Adipose tissue (tissue), 3 donors: Measurements from ENCODE around the gene FHIP2A. TPM values are rescaled to one million over a fixed set of nuclear protein-coding genes. Genes with fewer than 3 reads are reported as not detected.
"Not testable (repeated sequence)": the region's sequence is repeated elsewhere in the genome, so short reads cannot be mapped to it uniquely, and the experiment has no call there.

Experiments used
- H3K27ac ChIP-seq: one replicate; pipeline ENCODE4 v1.5.1; 2013; ENCODE audit warnings: low read depth, low read length
- WGBS, 3 donors: extraction: QIAGEN DNeasy Blood & Tissue Kit; methylation state at CpG; one replicate each; pipeline ENCODE4 v1.1.7; 2013; 5-methylcytosine and 5-hydroxymethylcytosine counted together
- polyA plus RNA-seq, 3 donors: library from polyadenylated mRNA; stranded (reverse); fragments of 200-250 nt; gene quantifications; one replicate each; pipeline ENCODE4 v1.2.3, GENCODE V29; 2013
- donor health status: healthy with polysubstance abuse.
- donor health status: Bipolar disorder and iron deficiency.
- donor health status: healthy.

Gene FHIP2A
- polyA plus RNA-seq, 3 donors: 3.2 to 8.8 (median 8.7) TPM

GRCh38 chr10:114851336-114851735 is 29.8 kb downstream of the FHIP2A start:
- no peak overlapping the region for H3K27ac ChIP-seq
- WGBS, 3 donors: 92 to 99% (median 93%) methylated on average over 2 of the region's 2 CpGs

GRCh38 chr10:114852197-114852596 is 30.6 kb downstream of the FHIP2A start:
- no peak overlapping the region for H3K27ac ChIP-seq

DNA sequence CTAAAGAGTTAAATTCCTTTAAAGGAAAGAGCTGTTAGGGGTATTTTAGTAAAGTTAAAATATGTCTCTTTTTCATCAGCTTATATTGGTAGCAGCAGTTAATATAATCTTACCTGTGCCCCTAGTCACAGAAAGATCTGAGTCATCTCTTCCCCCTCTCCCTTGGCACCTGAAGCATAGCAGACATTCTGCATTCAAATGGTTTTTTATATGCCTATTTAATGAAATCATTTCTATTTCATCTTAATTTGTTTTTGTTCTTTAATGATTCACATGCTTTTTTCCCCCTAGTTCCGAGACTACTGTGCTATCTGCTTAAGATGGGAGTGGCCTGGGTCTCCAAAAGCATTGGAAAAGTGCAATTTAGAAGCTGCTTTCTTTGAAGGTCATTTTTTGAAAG is 33.3 kb downstream of the FHIP2A start:
- H3K27ac ChIP-seq: no peak overlapping the region
- 87 to 96% (median 90%) methylated on average over 1 of the region's 1 CpG for WGBS, 3 donors

DNA sequence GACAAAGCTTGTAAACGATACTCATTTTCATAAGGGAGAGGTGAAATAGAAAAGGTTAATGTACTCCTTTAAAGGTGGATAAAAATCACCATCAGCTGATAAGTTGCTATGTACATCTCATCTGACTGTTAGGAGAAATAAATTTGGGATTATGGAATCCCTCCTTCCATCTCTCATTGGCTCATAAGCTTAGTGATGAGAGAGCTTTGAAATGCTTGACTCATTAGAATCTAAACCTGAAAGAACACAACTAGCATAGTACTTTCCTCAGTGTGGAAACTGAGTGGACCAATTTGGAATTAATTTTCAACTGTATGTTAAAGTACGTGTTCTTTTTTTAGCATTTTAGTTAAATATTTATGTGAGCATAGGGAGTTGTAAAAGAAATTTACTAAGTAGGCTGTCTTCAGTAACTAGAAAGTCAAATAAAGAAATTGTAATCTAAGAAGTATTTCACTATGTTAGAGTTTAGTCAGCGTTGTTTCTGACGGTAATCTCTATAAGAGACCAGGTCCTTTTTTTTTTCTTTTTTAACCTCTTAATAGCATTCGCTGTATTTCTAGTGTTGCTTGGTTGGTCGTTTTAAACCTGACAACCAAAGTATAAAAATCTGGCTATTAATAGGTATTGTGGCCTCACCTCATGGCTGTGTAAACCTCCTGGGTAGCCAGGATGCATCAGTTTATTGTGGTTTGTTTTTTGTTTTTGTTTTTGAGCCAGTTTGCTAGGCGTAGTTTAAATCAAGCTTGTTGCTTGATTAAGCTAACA is 34.4 kb downstream of the FHIP2A start:
- no peak overlapping the region for H3K27ac ChIP-seq
- 75 to 85% (median 75%) methylated on average over 7 of the region's 7 CpGs for WGBS, 3 donors

DNA sequence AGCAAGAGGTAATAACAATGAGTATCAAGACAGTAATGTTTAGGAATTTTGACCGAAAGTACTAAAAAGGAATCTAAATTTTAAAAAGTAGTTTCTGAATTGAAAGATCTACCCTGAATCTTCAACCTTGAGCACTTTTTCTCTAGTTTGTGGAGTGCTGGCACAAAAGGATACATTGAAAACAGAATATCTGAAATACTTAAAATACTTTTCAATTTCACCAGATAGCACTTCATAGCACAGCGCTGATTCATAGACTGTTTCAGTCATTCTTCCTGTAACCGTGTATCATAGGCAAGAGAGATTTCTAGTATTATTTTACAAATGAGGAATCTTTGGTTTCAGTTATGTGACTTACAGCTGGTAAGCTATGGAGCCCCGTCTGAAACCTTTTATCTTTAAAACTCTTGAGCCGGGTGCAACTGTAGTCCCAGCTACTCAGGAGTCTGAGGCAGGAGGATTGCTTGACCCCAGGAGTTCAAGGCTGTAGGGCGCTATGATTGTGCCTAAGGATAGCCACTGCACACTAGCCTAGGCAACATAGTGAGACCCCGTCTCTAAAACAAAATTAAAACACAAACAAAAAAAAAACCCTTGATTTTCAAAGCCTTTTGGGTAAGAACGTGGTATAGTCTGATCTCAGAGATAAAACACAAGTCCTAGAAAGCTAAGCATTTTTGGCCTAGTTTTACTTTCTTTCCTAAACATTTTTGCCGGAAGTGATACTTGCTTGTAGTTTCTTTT is 35.1 kb downstream of the FHIP2A start:
- 76 to 84% (median 80%) methylated on average over 9 of the region's 9 CpGs for WGBS, 3 donors
- H3K27ac ChIP-seq: no peak overlapping the region

- 92 to 96% (median 94%) methylated on average over 8 of the region's 8 CpGs for WGBS, 3 donors
- not testable (repeated sequence) for H3K27ac ChIP-seq
Observed at GRCh38 chr10:114857288-114857565, 35.6 kb downstream of the FHIP2A start.

DNA sequence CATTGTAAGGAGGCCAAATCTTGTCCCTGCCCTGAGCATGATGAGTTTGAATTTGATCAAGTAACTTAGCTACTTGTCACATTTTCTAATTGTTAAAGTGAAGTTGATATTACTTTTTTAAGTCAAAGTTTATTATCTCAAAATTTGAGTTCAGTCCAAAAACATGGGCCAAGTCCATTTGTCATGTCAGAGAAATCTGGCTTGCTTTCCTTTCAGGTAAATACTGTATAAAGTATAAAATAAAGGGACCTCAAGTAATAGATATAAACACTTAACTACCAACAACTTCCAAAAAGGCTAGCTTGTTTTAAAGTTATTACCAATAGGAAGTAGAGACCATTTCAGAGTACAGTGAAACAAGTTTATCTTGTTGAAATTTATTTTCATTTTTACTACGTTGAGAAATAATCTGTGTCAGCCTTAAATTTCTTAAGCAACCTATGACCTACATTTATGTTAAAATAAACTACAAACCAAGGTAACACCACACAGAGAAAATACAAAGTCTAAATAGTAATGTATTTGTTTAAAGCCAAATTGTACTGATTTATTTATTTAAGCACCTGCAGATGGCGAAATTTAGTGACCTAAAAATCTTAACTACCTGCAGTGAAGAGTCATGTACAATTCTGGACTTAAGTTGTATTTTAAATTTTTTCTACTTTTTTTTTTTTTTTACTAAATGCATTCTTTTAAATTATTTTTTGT is 36.5 kb downstream of the FHIP2A start:
- 36 to 61% (median 59%) methylated on average over 2 of the region's 2 CpGs for WGBS, 3 donors
- no peak overlapping the region for H3K27ac ChIP-seq

- H3K27ac ChIP-seq: no peak overlapping the region
Observed at GRCh38 chr10:114859222-114859621, 37.6 kb downstream of the FHIP2A start.

DNA sequence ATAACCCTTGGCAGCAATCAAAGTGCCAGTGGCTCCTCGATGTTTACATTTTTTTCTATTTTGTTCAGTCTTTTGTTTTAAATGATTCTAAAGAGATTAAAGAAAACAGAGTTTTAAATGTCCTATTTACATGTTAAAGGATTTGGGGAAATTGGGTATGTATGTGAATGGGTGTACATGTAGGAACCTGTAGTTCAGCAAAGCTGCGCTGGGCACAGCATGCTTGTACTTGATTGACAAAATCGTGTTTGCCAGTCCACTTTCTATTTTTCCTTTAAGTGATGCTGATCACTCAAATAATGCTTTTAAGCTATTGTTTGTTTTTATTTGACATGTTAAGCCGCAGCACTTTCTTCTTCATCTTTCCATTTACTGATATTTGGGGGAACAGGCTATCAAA is 40.9 kb downstream of the FHIP2A start:
- H3K27ac ChIP-seq: no peak overlapping the region
- WGBS, 3 donors: 87 to 97% (median 95%) methylated on average over 4 of the region's 4 CpGs

More at GRCh38 chr10:114859222-114859621, 37.6 kb downstream of the FHIP2A start:
- WGBS, 3 donors: 80 to 90% (median 88%) methylated on average over 7 of the region's 7 CpGs

GRCh38 chr10:114867365-114867764 is 45.8 kb downstream of the FHIP2A start:
- no peak overlapping the region for H3K27ac ChIP-seq
- 93 to 100% (median 95%) methylated on average over 2 of the region's 2 CpGs for WGBS, 3 donors

DNA sequence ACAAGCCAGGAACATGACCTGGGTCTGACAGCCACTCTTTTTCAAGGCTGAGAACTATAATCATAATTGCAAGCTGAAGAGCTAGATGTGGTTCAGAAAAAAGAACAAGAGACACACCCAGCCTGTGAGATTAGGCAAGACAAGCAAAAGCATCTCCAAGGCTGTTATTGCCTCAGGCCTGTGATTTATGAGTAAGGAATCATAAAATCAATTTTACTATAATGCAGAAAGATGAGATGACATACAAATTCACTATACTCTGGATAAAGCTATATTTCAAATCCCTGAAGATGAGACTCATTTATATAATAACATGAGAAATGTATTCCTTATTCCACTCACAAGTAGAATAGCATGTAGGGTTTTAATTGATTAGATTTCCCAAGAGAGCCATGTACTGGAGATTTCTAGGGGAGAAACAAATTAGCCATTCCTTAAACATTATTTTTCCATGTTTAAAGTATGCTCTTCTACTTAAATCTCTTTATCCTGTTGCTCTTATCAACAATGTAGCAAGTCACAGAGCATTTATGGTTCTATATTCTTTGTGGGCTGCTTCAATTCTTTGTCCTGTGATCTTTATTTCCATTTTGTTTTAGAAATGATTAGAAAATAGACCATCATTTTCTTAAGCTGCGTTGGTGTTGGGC is 47.4 kb downstream of the FHIP2A start:
- no peak overlapping the region for H3K27ac ChIP-seq
- WGBS, 3 donors: 53 to 83% (median 74%) methylated on average over 1 of the region's 1 CpG

GRCh38 chr10:114869520-114869892 is 47.9 kb downstream of the FHIP2A start:
- WGBS, 3 donors: 6 to 40% (median 10%) methylated on average over 1 of the region's 1 CpG
- no peak overlapping the region for H3K27ac ChIP-seq

DNA sequence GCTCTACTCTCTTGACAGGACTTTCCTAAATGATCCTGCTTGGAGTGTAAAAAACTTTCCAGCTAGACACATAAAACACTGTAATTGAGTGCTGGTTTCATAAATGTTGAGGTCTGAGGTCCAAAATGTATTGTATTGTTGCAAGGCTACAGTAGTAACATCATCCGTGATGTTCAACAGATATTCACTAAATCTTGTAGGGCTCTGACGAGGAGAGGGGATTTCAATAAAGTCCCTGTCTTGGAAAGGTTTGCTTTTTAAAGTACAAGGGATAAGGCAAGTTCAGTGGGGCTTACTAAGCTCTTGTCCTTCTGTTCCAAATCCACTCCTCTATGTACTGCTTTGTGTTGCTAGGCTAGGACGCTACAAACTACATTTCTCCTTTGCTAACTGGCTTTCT is 48.9 kb downstream of the FHIP2A start:
- no peak overlapping the region for H3K27ac ChIP-seq
- WGBS, 3 donors: 87 to 91% (median 90%) methylated on average over 3 of the region's 3 CpGs

DNA sequence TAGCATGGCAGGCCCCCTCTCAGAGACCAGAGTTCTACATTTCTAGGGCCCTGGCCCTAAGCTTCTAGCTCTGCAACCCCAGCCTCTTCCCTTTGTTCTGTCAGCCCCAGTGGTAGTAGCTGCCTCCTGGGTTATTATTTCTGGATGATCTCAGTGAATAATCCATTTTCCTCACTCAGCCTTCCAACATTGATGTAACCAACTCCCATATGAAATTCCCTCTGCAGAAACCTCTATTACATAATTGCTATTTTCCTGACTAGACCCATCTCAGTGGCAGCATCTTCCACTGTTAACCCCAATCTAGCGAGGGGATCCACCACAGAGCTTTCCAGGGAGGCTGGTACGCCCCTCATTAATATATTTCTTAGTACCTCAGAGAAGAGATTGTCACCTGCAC is 49.8 kb downstream of the FHIP2A start:
- H3K27ac ChIP-seq: no peak overlapping the region
- WGBS, 3 donors: 81 to 92% (median 89%) methylated on average over 2 of the region's 2 CpGs

Other genes with a start within 250 kb of the FHIP2A start
- 10 to 100 TPM; 13.0 to 50.6 (median 32.9) TPM for gene ABLIM1, start 163.5 kb upstream of the FHIP2A start, polyA plus RNA-seq
- gene TRUB1, start 116.4 kb downstream of the FHIP2A start, polyA plus RNA-seq: 1 to 10 TPM; 3.6 to 5.6 (median 5.5) TPM